OCI-LY1 (cell line): ENCODE measurements around the gene HSDL1.

Source experiments
- H2AFZ ChIP-seq: fragments of 200-600 bp; sonication (generic), shearing (Covaris generic); 2 replicates; pipeline ENCODE4 v1.6.0; 2014; ENCODE audit warnings: antibody characterized with exemption, mild to moderate bottlenecking, low read length
- H3F3A ChIP-seq: fragments of 200-600 bp; sonication (generic), shearing (Covaris generic); 2 replicates; pipeline ENCODE4 v1.6.0; 2014; ENCODE audit warnings: mild to moderate bottlenecking, antibody characterized with exemption, low read length, moderate library complexity; ENCODE audit not compliant: insufficient read depth
- H3K27ac ChIP-seq: fragments of 200-600 bp; sonication (generic); 2 replicates; pipeline ENCODE4 v1.5.1; 2014; ENCODE audit warnings: low read length, mixed run types, mild to moderate bottlenecking, low read depth; ENCODE audit not compliant: poor library complexity, severe bottlenecking
- H3K27me3 ChIP-seq: fragments of 200-600 bp; sonication (generic); 2 replicates; pipeline ENCODE4 v1.6.0; 2014; ENCODE audit warnings: antibody characterized with exemption, mild to moderate bottlenecking, low read length, moderate library complexity; ENCODE audit not compliant: insufficient read depth
- H3K36me3 ChIP-seq: fragments of 200-600 bp; sonication (generic); 2 replicates; pipeline ENCODE4 v1.6.1; 2014; ENCODE audit warnings: mild to moderate bottlenecking, antibody characterized with exemption, low read length, moderate library complexity, mixed read lengths; ENCODE audit not compliant: insufficient read depth
- H3K4me1 ChIP-seq: fragments of 200-600 bp; sonication (generic); 2 replicates; pipeline ENCODE4 v1.5.1; 2014; ENCODE audit warnings: mild to moderate bottlenecking, low read length, moderate library complexity; ENCODE audit not compliant: insufficient read depth, severe bottlenecking
- H3K4me2 ChIP-seq: fragments of 200-600 bp; sonication (generic), shearing (Covaris generic); 2 replicates; pipeline ENCODE4 v1.6.1; 2014; ENCODE audit warnings: low read length
- H3K4me3 ChIP-seq: fragments of 200-600 bp; sonication (generic); 2 replicates; pipeline ENCODE4 v1.5.1; 2014; ENCODE audit warnings: low read length, low read depth, mild to moderate bottlenecking, mixed read lengths; ENCODE audit not compliant: poor library complexity, severe bottlenecking
- H3K79me2 ChIP-seq: fragments of 200-600 bp; shearing (Covaris generic); 2 replicates; pipeline ENCODE4 v1.6.1; 2016; ENCODE audit warnings: mixed run types, low read length, mixed read lengths; ENCODE audit not compliant: insufficient read depth
- H3K9ac ChIP-seq: fragments of 200-600 bp; sonication (generic), shearing (Covaris generic); 2 replicates; pipeline ENCODE4 v1.6.1; 2014; ENCODE audit warnings: mild to moderate bottlenecking, low read length, mixed read lengths
- H3K9me2 ChIP-seq: fragments of 200-600 bp; sonication (generic), shearing (Covaris generic); 2 replicates; pipeline ENCODE4 v1.6.1; 2014; ENCODE audit warnings: low read depth, mild to moderate bottlenecking, low read length, mixed read lengths
- H3K9me3 ChIP-seq: fragments of 200-600 bp; shearing (Covaris generic); 2 replicates; pipeline ENCODE4 v1.6.1; 2014; ENCODE audit warnings: low read length, mixed read lengths
- H4K20me1 ChIP-seq: fragments of 200-600 bp; sonication (generic), shearing (Covaris generic); 2 replicates; pipeline ENCODE4 v1.6.0; 2016; ENCODE audit warnings: mild to moderate bottlenecking, low read length; ENCODE audit not compliant: insufficient read depth
- EZH2 ChIP-seq: fragments of 200-600 bp; sonication (generic), shearing (Covaris generic); IDR thresholded peaks from 2 replicates; pipeline ENCODE4 v1.8.0; 2017; ENCODE audit warnings: borderline replicate concordance, mixed run types, mild to moderate bottlenecking, antibody characterized with exemption, low read length, moderate library complexity, mixed read lengths
- TF ChIP-seq, protein P1 (sequence below): fragments of 200-600 bp; sonication (generic), shearing (Covaris generic); IDR thresholded peaks from 2 replicates; pipeline ENCODE4 v1.5.1; 2017; ENCODE audit warnings: mild to moderate bottlenecking, antibody characterized with exemption, low read length, moderate library complexity, mixed read lengths

Gene HSDL1

DNA sequence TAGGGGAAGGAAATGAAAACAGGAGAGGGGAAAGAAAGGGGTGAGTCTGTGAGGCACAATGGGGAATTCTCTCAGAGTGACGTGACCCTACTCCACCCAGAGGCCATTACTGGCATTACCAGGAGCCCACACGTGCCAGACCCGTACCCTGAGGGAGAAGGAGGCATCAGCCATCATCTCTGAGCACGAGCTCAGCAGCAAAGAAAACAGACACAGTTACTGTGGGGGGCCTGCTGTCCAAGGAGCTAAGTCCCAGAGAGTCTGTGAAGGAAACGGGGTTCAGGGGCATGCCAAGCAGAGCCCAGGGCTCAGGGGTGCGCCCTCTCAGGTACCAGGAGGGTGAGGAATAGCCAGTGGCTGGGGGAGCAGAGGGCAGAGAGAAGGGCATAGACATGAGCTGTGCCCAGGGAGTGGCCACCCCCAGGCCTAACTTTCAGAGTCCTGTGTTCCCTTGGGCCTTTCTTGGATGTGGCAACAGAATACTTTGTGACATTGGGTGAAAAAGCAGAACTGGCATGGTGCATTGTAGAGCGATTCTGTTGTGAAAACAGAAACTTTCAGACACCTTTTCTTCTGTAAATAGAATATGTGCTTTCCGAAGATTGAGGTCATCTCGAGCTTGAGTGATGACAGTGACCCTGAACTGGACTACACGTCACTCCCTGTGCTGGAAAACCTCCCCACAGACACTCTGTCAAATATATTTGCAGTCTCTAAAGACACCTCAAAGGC lies 30.5 kb upstream of the HSDL1 start:
- Histone ChIP-seq H3K9me3 (no peaks in the 10 kb centered on the region), H3K27me3 (no peaks in the 10 kb centered on the region), H3K79me2 (no peaks in the 10 kb centered on the region), H4K20me1 (no peaks in the 10 kb centered on the region), H3K9ac (no peak overlapping the region), H3K9me2 (no peaks in the 10 kb centered on the region), H3K4me1 (no peaks in the 10 kb centered on the region), H2AFZ (no peak overlapping the region), H3K4me3 (no peak overlapping the region), H3K36me3 (peaks cover 30% of the 10 kb centered on the region), H3K4me2 (no peak overlapping the region), H3K27ac (no peak overlapping the region), H3F3A (no peaks in the 10 kb centered on the region)
- TF ChIP-seq EZH2, result no peak
- TF ChIP-seq, protein P1, sequence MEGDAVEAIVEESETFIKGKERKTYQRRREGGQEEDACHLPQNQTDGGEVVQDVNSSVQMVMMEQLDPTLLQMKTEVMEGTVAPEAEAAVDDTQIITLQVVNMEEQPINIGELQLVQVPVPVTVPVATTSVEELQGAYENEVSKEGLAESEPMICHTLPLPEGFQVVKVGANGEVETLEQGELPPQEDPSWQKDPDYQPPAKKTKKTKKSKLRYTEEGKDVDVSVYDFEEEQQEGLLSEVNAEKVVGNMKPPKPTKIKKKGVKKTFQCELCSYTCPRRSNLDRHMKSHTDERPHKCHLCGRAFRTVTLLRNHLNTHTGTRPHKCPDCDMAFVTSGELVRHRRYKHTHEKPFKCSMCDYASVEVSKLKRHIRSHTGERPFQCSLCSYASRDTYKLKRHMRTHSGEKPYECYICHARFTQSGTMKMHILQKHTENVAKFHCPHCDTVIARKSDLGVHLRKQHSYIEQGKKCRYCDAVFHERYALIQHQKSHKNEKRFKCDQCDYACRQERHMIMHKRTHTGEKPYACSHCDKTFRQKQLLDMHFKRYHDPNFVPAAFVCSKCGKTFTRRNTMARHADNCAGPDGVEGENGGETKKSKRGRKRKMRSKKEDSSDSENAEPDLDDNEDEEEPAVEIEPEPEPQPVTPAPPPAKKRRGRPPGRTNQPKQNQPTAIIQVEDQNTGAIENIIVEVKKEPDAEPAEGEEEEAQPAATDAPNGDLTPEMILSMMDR, result peak; percentile 60

DNA sequence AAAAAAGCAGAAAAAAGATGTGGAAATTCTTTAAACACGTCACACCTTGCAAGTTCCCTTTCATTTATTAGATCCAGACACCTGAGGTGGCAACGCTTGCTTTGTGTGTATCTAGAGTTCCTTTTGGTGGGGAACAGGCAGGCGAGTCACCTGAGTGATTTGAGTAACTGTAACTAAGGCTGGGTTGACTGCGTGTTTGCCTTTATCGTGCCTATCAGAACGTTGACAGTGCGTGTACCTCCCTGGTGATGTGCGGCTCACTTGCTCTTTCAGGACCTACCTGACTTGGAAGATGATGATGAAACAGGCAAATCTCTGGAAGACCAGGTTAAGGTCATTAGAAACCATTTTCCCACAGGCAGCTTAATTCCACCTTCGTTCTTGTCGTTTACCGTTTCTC lies 29.4 kb upstream of the HSDL1 start:
- no peaks in the 10 kb centered on the region for H3K9me2 ChIP-seq
- peaks cover 19% of the 10 kb centered on the region for H3K36me3 ChIP-seq
- H3F3A ChIP-seq, result no peaks in the 10 kb centered on the region
- H3K27me3 ChIP-seq, result peaks cover 6% of the 10 kb centered on the region; the same call in 1 of the 2 replicates
- H3K4me2 ChIP-seq, result no peak overlapping the region
- H4K20me1 ChIP-seq, result no peaks in the 10 kb centered on the region
- no peaks in the 10 kb centered on the region for H3K9me3 ChIP-seq
- H2AFZ ChIP-seq, result no peak overlapping the region
- no peak overlapping the region for H3K27ac ChIP-seq
- no peak for TF ChIP-seq EZH2
- TF ChIP-seq, protein P1, result no peak
- H3K4me3 ChIP-seq, result no peak overlapping the region
- no peaks in the 10 kb centered on the region for H3K4me1 ChIP-seq
- H3K9ac ChIP-seq, result no peak overlapping the region
- no peaks in the 10 kb centered on the region for H3K79me2 ChIP-seq

DNA sequence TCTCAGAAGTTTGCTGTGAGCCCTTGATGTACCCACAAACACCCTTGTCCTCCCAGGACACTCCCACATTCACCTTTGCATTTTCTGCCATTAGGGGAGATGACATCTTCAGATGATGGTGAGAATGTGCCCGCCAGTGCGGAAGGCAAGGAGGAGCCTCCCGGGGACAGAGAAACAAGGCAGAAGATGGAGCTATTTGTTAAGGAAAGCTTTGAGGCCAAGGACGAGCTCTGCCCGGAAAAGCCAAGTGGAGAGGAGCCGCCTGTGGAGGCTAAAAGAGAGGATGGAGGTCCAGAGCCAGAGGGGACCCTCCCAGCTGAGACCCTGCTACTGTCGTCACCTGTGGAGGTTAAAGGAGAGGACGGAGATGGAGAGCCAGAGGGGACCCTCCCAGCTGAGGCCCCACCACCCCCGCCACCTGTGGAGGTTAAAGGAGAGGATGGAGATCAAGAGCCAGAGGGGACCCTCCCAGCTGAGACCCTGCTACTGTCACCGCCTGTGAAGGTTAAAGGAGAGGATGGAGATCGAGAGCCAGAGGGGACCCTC lies 24.9 kb upstream of the HSDL1 start:
- Histone ChIP-seq H3K79me2 (no peaks in the 10 kb centered on the region), H3K9me2 (no peaks in the 10 kb centered on the region), H3K9me3 (no peaks in the 10 kb centered on the region), H3K4me3 (no peak overlapping the region), H3F3A (no peaks in the 10 kb centered on the region), H3K4me1 (no peaks in the 10 kb centered on the region), H3K4me2 (no peak overlapping the region), H3K9ac (no peak overlapping the region), H3K36me3 (no peaks in the 10 kb centered on the region), H2AFZ (no peak overlapping the region), H4K20me1 (no peaks in the 10 kb centered on the region), H3K27me3 (peaks cover 6% of the 10 kb centered on the region), H3K27ac (no peak overlapping the region)
- TF ChIP-seq EZH2, result no peak
- TF ChIP-seq, protein P1, result no peak
